Muscle of leg (tissue), 11 donors: ENCODE measurements around the gene SPRN. TPM values are rescaled to one million over a fixed set of nuclear protein-coding genes. Genes with fewer than 3 reads are reported as not detected.

ENCODE experiments used
- DNase-seq: peaks from one replicate; pipeline ENCODE4 v3.0.0; 2013
- H3K27ac ChIP-seq: one replicate; pipeline ENCODE4 v1.5.1; 2013; ENCODE audit warnings: mild to moderate bottlenecking, low read length, control low read depth
- H3K27me3 ChIP-seq: one replicate; pipeline ENCODE4 v1.6.1; 2013; ENCODE audit warnings: low read length; ENCODE audit not compliant: control insufficient read depth, insufficient read depth
- H3K36me3 ChIP-seq: one replicate; pipeline ENCODE4 v1.6.1; 2013; ENCODE audit warnings: low read length; ENCODE audit not compliant: control insufficient read depth, insufficient read depth
- H3K4me1 ChIP-seq: one replicate; pipeline ENCODE4 v1.6.1; 2013; ENCODE audit warnings: low read length; ENCODE audit not compliant: control insufficient read depth, insufficient read depth
- H3K4me3 ChIP-seq: one replicate; pipeline ENCODE4 v1.5.1; 2013; ENCODE audit warnings: low read length, control low read depth
- H3K9me3 ChIP-seq: replicated peaks from 2 replicates; pipeline ENCODE4 v1.6.1; 2013; ENCODE audit warnings: low read depth, low read length; ENCODE audit not compliant: control insufficient read depth
- WGBS: methylation state at CpG from one replicate; pipeline ENCODE4 v1.1.5; 2013; ENCODE audit warnings: missing lambda C conversion rate; ENCODE audit not compliant: insufficient coverage; 5-methylcytosine and 5-hydroxymethylcytosine counted together
- polyA plus RNA-seq, 8 donors: library from polyadenylated mRNA; unstranded; fragments of 120-200 nt; gene quantifications; one replicate each; pipeline versions ENCODE4 v1.2.1 to v1.2.3, GENCODE V29; 2013; ENCODE audit warnings: inconsistent platforms in 1 of 8, low replicate concordance in 1 of 8; ENCODE audit not compliant: insufficient read length in 8 of 8, insufficient read depth in 1 of 8
- total RNA-seq: library from RNA; stranded (reverse); fragments of 120-200 nt; gene quantifications from one replicate; pipeline ENCODE4 v1.2.4, GENCODE V29; 2013

SPRN gene
- total and polyA plus RNA-seq, 9 donors: 0.53 to 4.4 (median 3.7) TPM

DNA sequence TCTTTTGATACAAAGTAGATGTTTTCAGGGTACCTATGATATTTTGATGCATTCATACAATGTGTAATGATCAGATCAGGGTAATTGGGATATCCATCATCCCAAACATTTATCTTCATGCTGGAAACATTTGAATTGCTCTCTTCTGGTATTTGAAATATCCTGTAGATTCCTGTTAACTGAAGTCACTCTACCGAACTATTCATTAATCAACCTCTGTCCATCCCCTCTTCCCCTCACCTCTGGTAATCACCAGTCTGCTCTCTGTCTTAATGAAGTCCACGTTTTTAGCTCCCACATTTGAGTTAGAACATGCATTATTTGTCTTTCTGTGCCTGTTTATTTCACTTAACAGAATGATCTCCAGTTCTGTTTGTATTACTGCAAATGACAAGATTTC is 19.2 kb downstream of the SPRN start:
- Histone ChIP-seq H3K9me3 (peaks cover 17% of the 10 kb centered on the region), H3K27me3 (no peaks in the 10 kb centered on the region)

GRCh38 chr10:133403784-133404183 is 20.6 kb downstream of the SPRN start:
- H3K27ac ChIP-seq: no peak overlapping the region
- peaks cover 67% of the 10 kb centered on the region for H3K36me3 ChIP-seq
- no peak overlapping the region for H3K4me3 ChIP-seq
- H3K9me3 ChIP-seq: peaks cover 6% of the 10 kb centered on the region
- no peaks in the 10 kb centered on the region for H3K27me3 ChIP-seq
- DNase-seq: no peak
- WGBS: 100% methylated on average over 1 of the region's 5 CpGs
- no peaks in the 10 kb centered on the region for H3K4me1 ChIP-seq

More for the DNA sequence above, 19.2 kb downstream of the SPRN start:
- no peak for DNase-seq
- no peak overlapping the region for H3K4me3 ChIP-seq
- no peaks in the 10 kb centered on the region for H3K4me1 ChIP-seq
- peaks cover 64% of the 10 kb centered on the region for H3K36me3 ChIP-seq
- H3K27ac ChIP-seq: no peak overlapping the region
- WGBS: no CpG with 5 or more reads among the region's 2 CpGs

DNA sequence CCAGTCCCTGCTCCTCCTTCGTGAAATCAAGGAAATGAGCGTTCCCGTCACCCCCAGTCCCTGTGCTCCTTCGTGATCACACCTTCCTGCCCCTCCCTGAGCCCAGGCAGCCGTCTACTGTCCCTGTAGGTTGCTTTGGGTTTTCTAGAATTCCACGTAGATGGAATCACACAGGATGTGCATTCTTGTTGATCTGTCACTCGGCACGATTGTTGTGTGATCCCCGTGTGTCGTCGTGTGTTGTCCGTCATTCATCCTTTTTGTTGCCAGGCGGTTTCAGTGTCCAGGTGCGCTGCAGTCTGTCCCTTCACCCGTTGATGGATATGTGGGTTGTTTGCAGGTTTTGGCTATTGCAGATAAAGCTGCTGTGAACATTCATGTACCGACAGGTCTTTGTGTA is 21.1 kb downstream of the SPRN start:
- no peak overlapping the region for H3K4me3 ChIP-seq
- H3K36me3 ChIP-seq: peaks cover 67% of the 10 kb centered on the region
- no peak for DNase-seq
- H3K27ac ChIP-seq: no peak overlapping the region
- peaks cover 4% of the 10 kb centered on the region for H3K9me3 ChIP-seq
- WGBS: 91% methylated on average over 12 of the region's 16 CpGs
- no peaks in the 10 kb centered on the region for H3K4me1 ChIP-seq
- H3K27me3 ChIP-seq: no peaks in the 10 kb centered on the region

DNA sequence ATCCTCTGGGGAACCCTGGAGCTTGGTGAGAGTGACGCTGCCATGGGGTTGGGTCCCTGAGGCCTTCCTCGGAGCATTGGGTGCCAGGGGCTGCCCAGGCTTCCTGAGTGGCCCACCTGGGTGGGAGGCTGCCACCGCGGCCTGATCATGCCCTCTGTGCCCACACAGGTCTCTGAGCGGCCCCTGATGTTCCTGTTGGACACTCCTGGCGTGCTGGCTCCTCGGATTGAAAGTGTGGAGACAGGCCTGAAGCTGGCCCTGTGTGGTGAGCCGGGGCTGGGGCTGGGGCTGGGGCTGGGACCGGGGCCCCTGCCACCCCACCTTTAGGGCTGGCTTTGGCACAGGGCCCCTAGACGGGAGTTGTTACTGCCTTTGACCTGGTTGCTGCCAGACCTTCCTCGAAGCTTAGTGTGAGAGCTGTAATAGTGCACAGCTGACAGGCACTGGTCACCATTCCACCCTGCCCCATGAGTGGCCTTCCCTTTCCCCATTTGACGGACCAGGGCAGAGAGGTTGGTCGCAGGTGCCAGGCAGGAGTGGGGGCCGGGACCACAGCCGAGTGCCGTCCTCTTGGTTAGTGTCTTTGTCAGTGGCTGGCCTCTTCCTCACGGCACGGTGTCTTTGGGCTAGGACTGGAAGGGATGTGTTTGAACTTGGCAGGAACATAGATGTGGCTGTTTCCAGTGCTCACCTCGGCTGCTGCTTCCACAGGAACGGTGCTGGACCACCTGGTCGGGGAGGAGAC is 22.3 kb downstream of the SPRN start:
- H3K27ac ChIP-seq: no peak overlapping the region
- 98% methylated on average over 10 of the region's 21 CpGs for WGBS
- no peaks in the 10 kb centered on the region for H3K4me1 ChIP-seq
- DNase-seq: no peak
- no peaks in the 10 kb centered on the region for H3K27me3 ChIP-seq
- peaks cover 70% of the 10 kb centered on the region for H3K36me3 ChIP-seq
- H3K4me3 ChIP-seq: no peak overlapping the region
- H3K9me3 ChIP-seq: peaks cover 3% of the 10 kb centered on the region

DNA sequence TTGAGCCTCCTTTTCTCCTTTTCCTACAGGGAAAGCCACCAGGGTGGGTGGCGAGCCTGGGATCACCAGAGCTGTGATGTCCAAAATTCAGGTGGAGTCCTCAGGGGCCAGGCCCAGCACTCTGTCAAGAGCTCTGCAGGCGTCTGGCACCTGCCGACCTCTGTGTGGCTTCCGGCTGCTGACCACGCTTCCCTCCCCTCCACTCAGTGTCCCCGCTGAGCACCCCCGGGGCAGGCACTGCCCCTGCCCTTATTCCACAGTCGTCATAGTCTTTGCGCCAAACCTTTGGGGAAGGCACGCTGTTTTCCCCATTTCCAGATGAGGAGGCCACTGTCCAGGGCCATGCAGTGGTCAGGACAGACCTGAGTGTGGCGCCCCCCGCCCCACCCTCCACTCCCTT is 22.9 kb downstream of the SPRN start:
- Histone ChIP-seq H3K4me3 (no peak overlapping the region), H3K9me3 (no peaks in the 10 kb centered on the region), H3K4me1 (no peaks in the 10 kb centered on the region), H3K27ac (no peak overlapping the region), H3K27me3 (no peaks in the 10 kb centered on the region), H3K36me3 (peaks cover 72% of the 10 kb centered on the region)
- WGBS: 91% methylated on average over 10 of the region's 12 CpGs
- no peak for DNase-seq

DNA sequence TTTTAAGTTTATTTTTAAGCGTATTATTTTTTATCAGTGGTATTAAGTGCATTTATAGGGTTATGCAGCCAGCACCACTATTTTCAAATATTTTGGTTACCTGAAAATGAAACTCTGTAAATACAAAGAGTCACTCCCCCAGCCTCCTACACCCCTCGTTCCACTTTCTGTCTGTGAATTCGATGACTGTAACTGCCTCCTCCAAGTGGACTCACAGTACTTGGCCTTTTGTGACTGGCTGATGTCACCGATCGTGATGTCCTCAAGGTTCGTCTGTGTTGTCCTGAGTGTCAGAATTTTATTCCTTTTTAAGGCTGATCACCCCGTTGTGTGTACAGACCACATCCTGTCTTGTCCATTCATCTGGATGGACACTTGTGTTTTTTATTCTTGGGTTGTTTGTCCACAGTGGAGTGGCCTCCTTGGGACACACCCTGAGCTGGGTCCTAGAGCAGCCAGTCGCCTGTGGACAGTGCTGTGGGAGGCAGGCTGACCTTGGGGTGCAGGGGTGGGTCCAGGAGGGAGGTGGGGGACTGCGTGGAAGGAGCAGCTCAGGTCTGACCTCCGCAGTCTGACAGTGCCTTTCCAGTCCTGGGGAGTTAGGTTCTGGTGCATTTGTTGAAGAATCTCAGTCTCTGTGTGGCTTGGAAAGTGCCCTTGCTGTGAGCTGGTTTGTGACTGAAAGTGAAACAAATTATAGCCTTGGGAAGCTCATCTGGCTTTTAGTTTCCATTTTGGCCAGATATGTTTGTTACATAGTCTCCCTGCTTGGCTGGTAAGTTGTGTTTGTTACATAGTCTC is 23.6 kb downstream of the SPRN start:
- no peaks in the 10 kb centered on the region for H3K4me1 ChIP-seq
- H3K9me3 ChIP-seq: no peaks in the 10 kb centered on the region
- WGBS: 95% methylated on average over 9 of the region's 10 CpGs
- peaks cover 77% of the 10 kb centered on the region for H3K36me3 ChIP-seq
- no peak overlapping the region for H3K4me3 ChIP-seq
- no peak overlapping the region for H3K27ac ChIP-seq
- H3K27me3 ChIP-seq: no peaks in the 10 kb centered on the region
- no peak for DNase-seq

GRCh38 chr10:133399123-133399601 is 25.3 kb downstream of the SPRN start:
- H3K4me3 ChIP-seq: no peak overlapping the region
- no peak for DNase-seq
- H3K27me3 ChIP-seq: no peaks in the 10 kb centered on the region
- no peaks in the 10 kb centered on the region for H3K9me3 ChIP-seq
- peaks cover 68% of the 10 kb centered on the region for H3K36me3 ChIP-seq
- no peak overlapping the region for H3K27ac ChIP-seq
- 98% methylated on average over 18 of the region's 19 CpGs for WGBS
- peaks cover 8% of the 10 kb centered on the region for H3K4me1 ChIP-seq

DNA sequence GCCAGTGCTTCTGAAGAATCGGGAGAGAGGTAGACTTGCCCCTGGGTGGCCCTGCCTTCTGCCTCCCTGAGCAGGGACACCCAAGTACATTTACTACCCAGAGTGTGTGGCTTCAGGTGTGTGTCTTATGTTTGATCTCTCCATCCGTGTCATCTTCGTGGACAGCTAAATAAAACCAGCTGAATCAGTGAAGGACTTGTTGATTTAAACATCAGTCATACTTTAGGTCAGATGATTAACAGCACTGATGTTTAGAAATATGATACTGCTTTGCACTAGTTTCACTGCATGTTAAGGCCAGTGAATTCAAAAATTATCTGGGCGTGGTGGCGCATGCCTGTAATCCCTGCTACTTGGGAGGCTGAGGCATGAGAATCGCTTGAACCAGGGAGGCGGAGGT is 26.5 kb downstream of the SPRN start:
- H3K27me3 ChIP-seq: no peaks in the 10 kb centered on the region

GRCh38 chr10:133396035-133396624 is 28.3 kb downstream of the SPRN start:
- no peak for DNase-seq
- Histone ChIP-seq H3K4me3 (no peak overlapping the region), H3K27me3 (no peaks in the 10 kb centered on the region), H3K9me3 (no peaks in the 10 kb centered on the region), H3K4me1 (peaks cover 8% of the 10 kb centered on the region), H3K36me3 (peaks cover 49% of the 10 kb centered on the region), H3K27ac (no peak overlapping the region)
- 95% methylated on average over 13 of the region's 19 CpGs for WGBS

More for the DNA sequence above, 26.5 kb downstream of the SPRN start:
- H3K4me3 ChIP-seq: no peak overlapping the region
- no peaks in the 10 kb centered on the region for H3K9me3 ChIP-seq
- no peak for DNase-seq
- no peak overlapping the region for H3K27ac ChIP-seq
- H3K36me3 ChIP-seq: peaks cover 60% of the 10 kb centered on the region
- 98% methylated on average over 4 of the region's 7 CpGs for WGBS
- H3K4me1 ChIP-seq: peaks cover 8% of the 10 kb centered on the region

- whole genome bisulfite sequencing: 28% methylated on average over 20 of the region's 21 CpGs
- DNase-seq: no peak
- H3K9me3 ChIP-seq: no peaks in the 10 kb centered on the region
- peaks cover 41% of the 10 kb centered on the region for H3K36me3 ChIP-seq
- H3K27ac ChIP-seq: peak overlapping the region; percentile 67
- peak overlapping the region; percentile 89 for H3K4me3 ChIP-seq
- H3K27me3 ChIP-seq: no peaks in the 10 kb centered on the region
- H3K4me1 ChIP-seq: peaks cover 8% of the 10 kb centered on the region
Measured at GRCh38 chr10:133394801-133395221, 29.6 kb downstream of the SPRN start.
